HG02870 (cell line): Measurements from ENCODE around the gene FKBP15.
A peak's percentile ranks its signal among the peaks of the same experiment; 100 is the strongest.
"Not testable (repeated sequence)": the region's sequence is repeated elsewhere in the genome, so short reads cannot be mapped to it uniquely, and the experiment has no call there.

Source experiments
- ATAC-seq: cut with Tn5 transposase; IDR thresholded peaks from one replicate; pipeline ENCODE4 v1.9.1; 2021; ENCODE audit warnings: mild to moderate bottlenecking, moderate library complexity; ENCODE audit not compliant: unreplicated experiment

FKBP15 gene

GRCh38 chr9:113221003-113221799, at the start of gene FKBP15, which contains the start of gene SLC31A1:
Gene FKBP15, minus strand, starts transcription at chr9:113221277. Its CDS starts 34 bp downstream, at chr9:113221243.
Gene SLC31A1, plus strand, starts transcription at chr9:113221544. Its CDS starts 34,605 bp downstream, at chr9:113256149.
- peak; percentile 83 for ATAC-seq

GRCh38 chr9:113269871-113270270, 48.8 kb upstream of the FKBP15 start:
- ATAC-seq, result no peak

- no peak for ATAC-seq
Observed at GRCh38 chr9:113269355-113269754, 48.3 kb upstream of the FKBP15 start.

- ATAC-seq, result no peak
Observed at GRCh38 chr9:113267911-113268566, 47.0 kb upstream of the FKBP15 start.

GRCh38 chr9:113266174-113266573, 45.1 kb upstream of the FKBP15 start:
- ATAC-seq, result no peak

- ATAC-seq, result no peak
Observed at GRCh38 chr9:113261917-113262671, 41.0 kb upstream of the FKBP15 start.

- ATAC-seq, result no peak
Observed at GRCh38 chr9:113258282-113258681, 37.2 kb upstream of the FKBP15 start.

GRCh38 chr9:113257863-113258262, 36.8 kb upstream of the FKBP15 start:
- no peak for ATAC-seq

- no peak for ATAC-seq
Observed at GRCh38 chr9:113255438-113255837, 34.4 kb upstream of the FKBP15 start.

- ATAC-seq, result no peak
Observed at GRCh38 chr9:113254991-113255390, 33.9 kb upstream of the FKBP15 start.

GRCh38 chr9:113250807-113251206, 29.7 kb upstream of the FKBP15 start:
- ATAC-seq, result no peak

GRCh38 chr9:113249661-113250060, 28.6 kb upstream of the FKBP15 start:
- not testable (repeated sequence) for ATAC-seq

- ATAC-seq, result no peak
Observed at GRCh38 chr9:113247640-113248039, 26.6 kb upstream of the FKBP15 start.

GRCh38 chr9:113246928-113247327, 25.9 kb upstream of the FKBP15 start:
- no peak for ATAC-seq

GRCh38 chr9:113245894-113246293, 24.8 kb upstream of the FKBP15 start:
- ATAC-seq, result no peak

GRCh38 chr9:113244556-113244955, 23.5 kb upstream of the FKBP15 start:
- no peak for ATAC-seq

GRCh38 chr9:113241161-113241560, 20.1 kb upstream of the FKBP15 start:
- ATAC-seq, result no peak

- no peak for ATAC-seq
Observed at GRCh38 chr9:113238859-113239232, 17.8 kb upstream of the FKBP15 start.

- no peak for ATAC-seq
Observed at GRCh38 chr9:113238202-113238858, 17.3 kb upstream of the FKBP15 start.

GRCh38 chr9:113237026-113237425, 15.9 kb upstream of the FKBP15 start:
- no peak for ATAC-seq

- ATAC-seq, result not testable (repeated sequence)
Observed at GRCh38 chr9:113235701-113236255, 14.7 kb upstream of the FKBP15 start.
